IPS-20b (cell line): ENCODE data around the gene ZNF331.
"Not testable (repeated sequence)": the region's sequence is repeated elsewhere in the genome, so short reads cannot be mapped to it uniquely, and the experiment has no call there.

Experiments
- H3K27ac ChIP-seq: one replicate; pipeline ENCODE4 v1.5.1; 2013; ENCODE audit warnings: low read length
- H3K27me3 ChIP-seq: 2 replicates; pipeline ENCODE4 v1.6.1; 2013; ENCODE audit warnings: mild to moderate bottlenecking, low read length, inconsistent platforms; ENCODE audit not compliant: insufficient read depth
- H3K36me3 ChIP-seq: 2 replicates; pipeline ENCODE4 v1.6.1; 2013; ENCODE audit warnings: low read depth, mild to moderate bottlenecking, inconsistent platforms, low read length, moderate library complexity; ENCODE audit not compliant: insufficient read depth
- H3K4me1 ChIP-seq: 2 replicates; pipeline ENCODE4 v1.6.1; 2013; ENCODE audit warnings: mild to moderate bottlenecking, control low read depth, inconsistent platforms, low read length, moderate library complexity; ENCODE audit not compliant: insufficient read depth
- H3K4me3 ChIP-seq: 2 replicates; pipeline ENCODE4 v1.5.1; 2013; ENCODE audit warnings: mild to moderate bottlenecking, low read length, inconsistent platforms
- H3K9ac ChIP-seq: 2 replicates; pipeline ENCODE4 v1.6.1; 2013; ENCODE audit warnings: low read depth, mild to moderate bottlenecking, inconsistent platforms, low read length, moderate library complexity
- H3K9me3 ChIP-seq: 2 replicates; pipeline ENCODE4 v1.6.1; 2013; ENCODE audit warnings: mild to moderate bottlenecking, low read depth, low read length, inconsistent platforms; ENCODE audit not compliant: insufficient read depth

The ZNF331 gene

GRCh38 chr19:53509845-53510244 lies 28.1 kb upstream of the ZNF331 start:
- Histone ChIP-seq H3K4me1 (no peaks in the 10 kb centered on the region), H3K9ac (no peak overlapping the region), H3K36me3 (no peaks in the 10 kb centered on the region), H3K27ac (no peak overlapping the region), H3K9me3 (no peaks in the 10 kb centered on the region), H3K27me3 (no peaks in the 10 kb centered on the region), H3K4me3 (no peak overlapping the region)

- H3K27me3 ChIP-seq = no peaks in the 10 kb centered on the region
- H3K4me1 ChIP-seq = no peaks in the 10 kb centered on the region
- H3K9ac ChIP-seq = no peak overlapping the region
- H3K4me3 ChIP-seq = no peak overlapping the region
- H3K27ac ChIP-seq = no peak overlapping the region
- no peaks in the 10 kb centered on the region for H3K36me3 ChIP-seq
- H3K9me3 ChIP-seq = no peaks in the 10 kb centered on the region
Measured at GRCh38 chr19:53511357-53511756, 26.6 kb upstream of the ZNF331 start.

GRCh38 chr19:53511933-53512374 lies 26.0 kb upstream of the ZNF331 start:
- no peaks in the 10 kb centered on the region for H3K4me1 ChIP-seq
- H3K4me3 ChIP-seq = no peak overlapping the region
- H3K27me3 ChIP-seq = no peaks in the 10 kb centered on the region; the same call in 1 of the 2 replicates
- H3K36me3 ChIP-seq = no peaks in the 10 kb centered on the region
- no peaks in the 10 kb centered on the region for H3K9me3 ChIP-seq
- no peak overlapping the region for H3K27ac ChIP-seq
- H3K9ac ChIP-seq = no peak overlapping the region

GRCh38 chr19:53515047-53515446 lies 22.9 kb upstream of the ZNF331 start:
- H3K9ac ChIP-seq, H3K27ac ChIP-seq, H3K4me3 ChIP-seq, H3K9me3 ChIP-seq, H3K27me3 ChIP-seq, H3K36me3 ChIP-seq, H3K4me1 ChIP-seq: not testable (repeated sequence)

GRCh38 chr19:53517114-53517741 lies 20.7 kb upstream of the ZNF331 start:
- Histone ChIP-seq H3K9ac (no peak overlapping the region), H3K27ac (no peak overlapping the region), H3K27me3 (no peaks in the 10 kb centered on the region; the same call in 1 of the 2 replicates), H3K4me3 (no peak overlapping the region), H3K36me3 (no peaks in the 10 kb centered on the region), H3K4me1 (peaks cover 5% of the 10 kb centered on the region; the same call in 1 of the 2 replicates), H3K9me3 (no peaks in the 10 kb centered on the region)

GRCh38 chr19:53518121-53518520 lies 19.8 kb upstream of the ZNF331 start:
- peaks cover 5% of the 10 kb centered on the region for H3K36me3 ChIP-seq
- H3K9ac ChIP-seq = no peak overlapping the region
- H3K4me1 ChIP-seq = peaks cover 5% of the 10 kb centered on the region; the same call in 1 of the 2 replicates
- H3K4me3 ChIP-seq = no peak overlapping the region
- H3K27ac ChIP-seq = no peak overlapping the region
- no peaks in the 10 kb centered on the region for H3K9me3 ChIP-seq
- no peaks in the 10 kb centered on the region; the same call in 1 of the 2 replicates for H3K27me3 ChIP-seq

GRCh38 chr19:53518716-53519115 lies 19.2 kb upstream of the ZNF331 start:
- H3K9me3 ChIP-seq = no peaks in the 10 kb centered on the region
- H3K36me3 ChIP-seq = peaks cover 10% of the 10 kb centered on the region
- H3K4me3 ChIP-seq = no peak overlapping the region
- H3K27me3 ChIP-seq = no peaks in the 10 kb centered on the region; the same call in 1 of the 2 replicates
- peaks cover 5% of the 10 kb centered on the region; the same call in 1 of the 2 replicates for H3K4me1 ChIP-seq
- H3K9ac ChIP-seq = no peak overlapping the region
- no peak overlapping the region for H3K27ac ChIP-seq

GRCh38 chr19:53519446-53519845 lies 18.5 kb upstream of the ZNF331 start:
- H3K27me3 ChIP-seq = no peaks in the 10 kb centered on the region; the same call in 1 of the 2 replicates
- no peak overlapping the region for H3K9ac ChIP-seq
- no peak overlapping the region for H3K27ac ChIP-seq
- peaks cover 16% of the 10 kb centered on the region for H3K36me3 ChIP-seq
- peaks cover 5% of the 10 kb centered on the region; the same call in 1 of the 2 replicates for H3K4me1 ChIP-seq
- H3K9me3 ChIP-seq = no peaks in the 10 kb centered on the region
- no peak overlapping the region for H3K4me3 ChIP-seq

- peaks cover 5% of the 10 kb centered on the region; the same call in 1 of the 2 replicates for H3K4me1 ChIP-seq
- H3K4me3 ChIP-seq = peak overlapping the region; percentile 93
- peak overlapping the region; percentile 58 for H3K27ac ChIP-seq
- H3K9ac ChIP-seq = peak overlapping the region; percentile 67; the same call in 1 of the 2 replicates
- no peaks in the 10 kb centered on the region; the same call in 1 of the 2 replicates for H3K27me3 ChIP-seq
- H3K9me3 ChIP-seq = no peaks in the 10 kb centered on the region
- peaks cover 16% of the 10 kb centered on the region for H3K36me3 ChIP-seq
Measured at GRCh38 chr19:53520163-53520546, 17.8 kb upstream of the ZNF331 start.

- Histone ChIP-seq H3K27ac (peak overlapping the region; percentile 70), H3K27me3 (no peaks in the 10 kb centered on the region; the same call in 1 of the 2 replicates)
Measured at GRCh38 chr19:53520547-53521372, 17.2 kb upstream of the ZNF331 start.

GRCh38 chr19:53521373-53522202 lies 16.4 kb upstream of the ZNF331 start:
- Histone ChIP-seq H3K27ac (peak overlapping the region; percentile 70), H3K36me3 (peaks cover 25% of the 10 kb centered on the region), H3K4me3 (peak overlapping the region; percentile 93)

More at GRCh38 chr19:53520547-53521372, 17.2 kb upstream of the ZNF331 start:
- peaks cover 5% of the 10 kb centered on the region; the same call in 1 of the 2 replicates for H3K4me1 ChIP-seq
- peaks cover 20% of the 10 kb centered on the region for H3K36me3 ChIP-seq
- H3K9me3 ChIP-seq = peaks cover 5% of the 10 kb centered on the region; the same call in 1 of the 2 replicates
- peak overlapping the region; percentile 93 for H3K4me3 ChIP-seq
- peak overlapping the region; percentile 95 for H3K9ac ChIP-seq

More at GRCh38 chr19:53521373-53522202, 16.4 kb upstream of the ZNF331 start:
- Histone ChIP-seq H3K9me3 (peaks cover 10% of the 10 kb centered on the region; the same call in 1 of the 2 replicates), H3K4me1 (peaks cover 5% of the 10 kb centered on the region; the same call in 1 of the 2 replicates), H3K27me3 (no peaks in the 10 kb centered on the region; the same call in 1 of the 2 replicates), H3K9ac (peak overlapping the region; percentile 95)
